ENCODE results near the gene TRPM3.

- TF ChIP-seq CTCF (IDR thresholded peaks at IDR 0.05) = no peak
- TF ChIP-seq JUN (CRISPR knock-in tag; IDR thresholded peaks at IDR 0.05) = no peak
- TF ChIP-seq NR2C2 (CRISPR knock-in tag; IDR thresholded peaks at IDR 0.05) = no peak
- no peak for TF ChIP-seq ZNF138 (CRISPR knock-in tag; conservative IDR thresholded peaks at IDR 0.05)
- TF ChIP-seq MLX (CRISPR knock-in tag; IDR thresholded peaks at IDR 0.05) = no peak
- TF ChIP-seq CREB1 (CRISPR knock-in tag; IDR thresholded peaks at IDR 0.05) = no peak
- TF ChIP-seq ZNF317 (CRISPR knock-in tag; IDR thresholded peaks at IDR 0.05; ENCODE audit: borderline replicate concordance, low read depth) = no peak
- no peak for TF ChIP-seq E2F1 (CRISPR knock-in tag; IDR thresholded peaks at IDR 0.05)
- TF ChIP-seq FOXP1 (CRISPR knock-in tag; IDR thresholded peaks at IDR 0.05; ENCODE audit: borderline replicate concordance) = no peak
- TF ChIP-seq SP1 (CRISPR knock-in tag; conservative IDR thresholded peaks at IDR 0.05) = no peak
- TF ChIP-seq ZNF121 (CRISPR knock-in tag; IDR thresholded peaks at IDR 0.05) = no peak
- TF ChIP-seq USF1 (CRISPR knock-in tag; IDR thresholded peaks at IDR 0.05) = no peak
- no peak for TF ChIP-seq TP53 (CRISPR knock-in tag; IDR thresholded peaks at IDR 0.05)
Measured at GRCh38 chr9:71108937-71109336, 12.5 kb downstream of the TRPM3 start.

All from WTC11 (cell line).